Activated effector memory CD4-positive, alpha-beta T cell treated with anti-CD3 and anti-CD28 coated beads, Interleukin-2, amount 50 U/mL, for 16 hours (primary cell): ENCODE measurements around the gene ASAP2.
"Not testable (repeated sequence)": the region's sequence is repeated elsewhere in the genome, so short reads cannot be mapped to it uniquely, and the experiment has no call there.

ENCODE experiments used
- DNase-seq: peaks from one replicate; pipeline ENCODE4 v3.0.0-alpha.2; 2020

The ASAP2 gene

DNA sequence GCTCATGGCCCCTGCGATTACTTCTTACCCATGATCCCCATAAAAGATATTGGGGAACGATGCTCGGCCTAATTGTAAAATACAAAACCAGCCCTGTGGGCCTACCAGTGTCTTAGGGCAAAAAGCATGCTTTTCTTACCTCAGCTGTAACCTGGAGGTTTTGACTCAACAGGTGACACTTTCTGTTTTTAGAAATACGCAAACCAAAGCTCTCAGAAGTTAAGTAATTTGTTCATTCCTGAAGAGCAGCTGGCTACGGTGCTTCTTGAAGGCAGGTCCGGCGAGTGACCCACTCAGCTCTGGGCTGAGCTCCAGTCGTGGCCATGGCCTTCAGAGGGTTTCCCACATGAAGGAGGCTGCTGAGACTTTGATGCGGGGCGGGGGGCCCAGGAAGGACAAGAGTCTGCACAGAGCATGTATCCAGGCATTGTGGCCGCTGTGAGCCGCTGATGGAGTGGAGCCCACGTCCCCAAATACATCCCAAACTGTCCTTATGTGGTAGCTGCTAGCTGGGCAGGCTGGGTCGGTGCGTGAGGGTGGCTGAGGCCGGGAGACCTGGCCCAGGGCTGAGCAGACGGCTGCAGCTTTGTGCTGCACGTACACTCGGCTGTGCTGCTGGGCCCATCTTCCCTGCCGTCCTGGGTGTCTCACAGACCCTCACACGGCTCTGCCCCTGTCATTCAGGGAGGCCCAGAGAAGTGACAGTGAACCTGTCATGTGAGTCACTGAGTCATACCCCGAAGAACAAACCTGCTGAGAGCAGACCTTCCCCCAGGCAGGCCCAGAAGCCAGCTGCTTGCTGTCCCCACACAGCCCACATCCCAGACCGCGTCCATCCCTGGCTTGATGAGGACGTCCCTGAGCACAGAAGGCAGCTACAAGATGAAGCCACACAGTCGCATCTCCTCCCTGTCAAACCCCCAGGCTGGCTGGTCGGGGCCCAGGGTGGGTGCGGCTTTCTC is 182.6 kb downstream of the ASAP2 start:
- no peak for DNase-seq

DNA sequence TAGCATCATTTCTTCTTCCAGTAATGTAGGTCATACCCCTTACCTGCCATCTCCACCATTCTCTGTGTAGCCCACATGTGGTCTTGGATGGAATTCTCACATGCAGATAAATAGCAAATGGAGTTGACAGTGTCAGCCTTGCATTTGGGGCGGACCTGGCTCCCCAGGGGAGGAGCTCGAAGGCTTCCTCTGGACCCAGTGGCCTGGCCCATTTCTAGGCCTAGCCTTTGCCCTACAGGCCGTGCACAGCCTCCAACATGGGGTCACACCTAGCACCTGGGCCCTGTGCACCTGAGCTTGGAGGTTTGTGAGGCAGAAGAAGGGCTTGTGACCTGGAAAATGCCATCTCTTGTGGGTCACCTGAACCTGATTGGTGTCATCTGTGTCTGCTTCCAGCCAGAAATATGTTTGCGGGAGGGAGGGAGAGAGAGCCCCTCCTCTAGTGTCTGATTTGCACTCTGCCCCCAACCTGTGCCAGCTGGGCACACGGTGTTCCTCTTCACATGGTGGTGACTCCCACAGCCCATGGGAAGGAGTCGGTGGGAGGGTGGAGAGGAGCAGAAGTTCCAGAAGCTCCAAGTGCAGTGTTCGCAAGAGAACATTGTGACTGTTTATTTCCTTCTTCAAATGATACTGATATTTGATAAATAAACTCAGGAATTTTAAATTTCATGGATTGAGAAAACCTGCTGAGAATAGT is 183.7 kb downstream of the ASAP2 start:
- DNase-seq, result no peak

DNA sequence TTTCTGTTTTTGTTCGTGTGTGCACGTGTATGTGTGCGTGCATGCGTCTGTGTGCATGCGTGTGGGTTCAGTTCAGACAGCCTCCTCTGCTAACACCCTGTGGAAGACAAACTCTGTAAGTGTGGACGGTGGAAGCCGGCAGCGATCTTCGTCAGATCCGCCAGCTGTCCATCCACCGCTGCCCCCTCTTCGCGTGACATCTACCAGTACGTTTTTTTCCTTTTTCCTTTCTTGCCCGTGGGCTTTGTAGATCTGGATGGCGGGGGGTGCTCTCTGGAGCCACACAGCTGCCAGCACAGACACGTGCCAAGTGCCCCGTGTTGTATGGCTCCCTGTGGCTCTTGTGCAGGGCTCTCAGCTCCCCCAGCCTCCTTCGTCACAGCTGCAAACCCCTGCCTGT is 184.4 kb downstream of the ASAP2 start:
- no peak for DNase-seq

DNA sequence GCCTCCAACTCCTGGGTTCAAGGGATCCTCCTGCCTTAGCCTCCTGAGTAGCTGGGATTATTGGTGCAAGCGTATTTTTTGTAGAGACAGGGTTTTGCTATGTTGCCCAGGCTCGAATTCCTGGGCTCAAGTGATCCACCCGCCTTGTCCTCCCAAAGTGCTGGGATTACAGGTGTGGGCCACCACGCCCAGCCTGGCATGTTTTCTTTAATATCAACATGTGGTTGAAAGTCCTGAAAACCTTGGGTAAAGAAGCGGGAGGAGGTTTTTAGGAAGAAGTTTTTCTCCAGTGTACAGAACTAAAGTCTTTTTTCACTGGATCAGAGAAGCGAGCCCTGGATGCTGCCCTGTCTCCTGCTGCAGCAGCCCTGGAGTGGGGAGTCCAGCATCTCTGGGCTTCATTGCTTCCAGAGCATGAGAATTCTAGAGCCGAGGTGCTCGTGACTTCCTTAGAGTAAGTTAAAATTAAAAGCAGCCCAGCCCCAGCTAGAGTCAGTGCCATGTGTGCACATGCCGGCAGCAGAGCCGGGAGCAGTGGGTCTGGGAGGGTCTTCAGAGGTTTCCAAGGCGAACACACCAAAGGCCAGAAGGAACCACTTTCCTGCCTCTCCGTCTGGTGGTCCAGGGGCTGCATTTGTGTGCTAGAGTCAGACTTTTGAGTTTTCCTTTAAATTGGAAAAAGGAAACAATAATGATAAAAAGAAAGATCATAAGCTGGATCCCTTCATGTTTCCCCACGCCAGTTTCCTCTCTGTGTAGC is 185.5 kb downstream of the ASAP2 start:
- no peak for DNase-seq

DNA sequence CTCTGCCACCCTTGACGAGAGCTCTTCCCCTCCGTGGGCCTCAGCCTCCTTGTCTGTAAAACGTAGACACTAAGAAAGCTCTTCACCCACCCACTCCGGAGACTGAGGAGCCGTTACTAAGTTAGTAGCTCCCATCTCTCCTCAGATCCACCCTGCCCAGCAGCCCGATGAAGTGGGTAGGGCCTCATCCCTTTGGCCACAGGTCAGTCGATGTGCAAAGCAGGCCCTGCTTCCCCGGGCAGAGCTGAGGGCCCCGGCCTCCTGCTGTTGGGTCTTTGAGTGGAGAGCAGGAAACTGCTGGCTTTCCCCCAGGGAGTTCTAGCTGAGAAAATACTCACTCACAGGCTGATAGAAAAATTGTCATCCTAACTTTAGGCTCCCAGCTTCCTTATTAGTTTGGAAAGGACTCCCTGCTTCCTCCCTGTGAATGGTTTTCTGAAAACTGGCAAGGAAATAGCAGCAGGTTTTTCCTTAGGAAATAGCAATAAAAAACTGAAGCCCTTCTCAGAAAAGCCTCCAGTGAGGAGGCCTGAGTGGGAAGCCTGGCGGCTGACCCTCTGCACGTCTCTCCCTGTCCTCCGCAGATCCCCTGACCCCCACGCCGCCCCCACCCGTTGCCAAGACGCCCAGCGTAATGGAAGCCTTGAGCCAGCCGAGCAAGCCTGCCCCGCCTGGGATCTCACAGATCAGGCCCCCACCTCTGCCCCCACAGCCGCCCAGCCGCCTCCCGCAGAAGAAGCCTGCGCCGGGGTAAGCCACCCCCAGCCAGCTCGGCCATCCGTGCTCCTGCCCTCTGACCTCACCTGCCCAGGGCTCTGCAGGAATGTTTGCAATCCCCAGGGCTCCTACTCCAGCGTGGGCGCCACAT is 186.5 kb downstream of the ASAP2 start:
- no peak for DNase-seq

DNA sequence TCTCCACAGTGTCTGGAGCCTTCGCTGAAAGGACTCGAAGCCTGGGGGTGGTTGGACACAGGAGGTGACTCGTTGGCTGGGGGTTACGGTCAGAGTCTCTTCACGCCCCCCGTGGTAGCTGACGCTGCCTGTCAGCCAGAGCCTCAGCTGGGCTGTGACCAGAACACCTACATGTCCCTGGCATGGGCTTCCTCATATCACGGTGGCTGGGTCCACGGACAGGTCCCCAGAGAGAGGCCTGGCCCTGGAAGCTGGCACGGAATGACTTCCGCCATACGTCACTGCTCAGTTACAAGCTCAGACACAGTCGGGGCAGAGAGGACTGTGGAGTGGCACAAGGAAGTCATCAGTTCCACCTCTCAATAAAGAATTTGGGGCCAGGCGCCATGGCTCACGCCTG is 188.2 kb downstream of the ASAP2 start:
- no peak for DNase-seq

DNA sequence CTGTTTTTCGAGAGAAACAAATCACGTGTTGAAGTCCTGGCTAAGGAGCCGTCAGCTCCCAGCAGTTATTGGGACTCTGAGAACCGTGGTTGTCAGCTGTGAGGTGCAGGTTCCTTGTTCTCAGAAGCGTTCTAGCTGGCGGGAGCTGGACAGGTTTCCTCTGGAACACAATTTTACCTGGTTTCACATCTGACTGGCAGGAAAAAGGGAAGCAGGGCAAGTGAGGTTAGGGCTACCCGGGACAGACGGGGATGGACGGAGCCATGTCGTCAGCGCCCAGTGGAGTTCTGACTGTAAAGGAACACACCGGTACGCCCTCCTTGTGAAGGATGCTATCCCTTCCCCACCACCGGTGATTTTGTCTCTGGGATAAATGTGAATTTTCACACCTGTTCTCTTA is 190.6 kb downstream of the ASAP2 start:
- DNase-seq, result no peak

DNA sequence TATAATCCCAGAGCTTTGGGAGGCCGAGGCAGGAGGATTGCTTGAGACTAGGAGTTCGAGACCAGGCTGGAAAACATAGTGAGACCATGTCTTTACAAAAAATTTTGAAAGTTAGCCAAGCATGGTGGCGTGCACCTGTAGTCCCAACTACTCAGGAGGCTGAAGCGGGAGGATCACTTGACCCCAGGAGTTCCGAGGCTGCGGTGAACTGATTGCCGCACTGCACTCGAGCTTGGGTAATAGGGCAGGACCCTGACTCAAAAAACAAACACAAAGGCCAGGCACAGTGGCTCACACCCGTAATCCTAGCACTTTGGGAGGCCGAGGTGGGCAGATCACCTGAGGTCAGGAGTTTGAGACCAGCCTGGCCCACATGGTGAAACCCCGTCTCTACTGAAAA is 191.6 kb downstream of the ASAP2 start:
- DNase-seq, result not testable (repeated sequence)

DNA sequence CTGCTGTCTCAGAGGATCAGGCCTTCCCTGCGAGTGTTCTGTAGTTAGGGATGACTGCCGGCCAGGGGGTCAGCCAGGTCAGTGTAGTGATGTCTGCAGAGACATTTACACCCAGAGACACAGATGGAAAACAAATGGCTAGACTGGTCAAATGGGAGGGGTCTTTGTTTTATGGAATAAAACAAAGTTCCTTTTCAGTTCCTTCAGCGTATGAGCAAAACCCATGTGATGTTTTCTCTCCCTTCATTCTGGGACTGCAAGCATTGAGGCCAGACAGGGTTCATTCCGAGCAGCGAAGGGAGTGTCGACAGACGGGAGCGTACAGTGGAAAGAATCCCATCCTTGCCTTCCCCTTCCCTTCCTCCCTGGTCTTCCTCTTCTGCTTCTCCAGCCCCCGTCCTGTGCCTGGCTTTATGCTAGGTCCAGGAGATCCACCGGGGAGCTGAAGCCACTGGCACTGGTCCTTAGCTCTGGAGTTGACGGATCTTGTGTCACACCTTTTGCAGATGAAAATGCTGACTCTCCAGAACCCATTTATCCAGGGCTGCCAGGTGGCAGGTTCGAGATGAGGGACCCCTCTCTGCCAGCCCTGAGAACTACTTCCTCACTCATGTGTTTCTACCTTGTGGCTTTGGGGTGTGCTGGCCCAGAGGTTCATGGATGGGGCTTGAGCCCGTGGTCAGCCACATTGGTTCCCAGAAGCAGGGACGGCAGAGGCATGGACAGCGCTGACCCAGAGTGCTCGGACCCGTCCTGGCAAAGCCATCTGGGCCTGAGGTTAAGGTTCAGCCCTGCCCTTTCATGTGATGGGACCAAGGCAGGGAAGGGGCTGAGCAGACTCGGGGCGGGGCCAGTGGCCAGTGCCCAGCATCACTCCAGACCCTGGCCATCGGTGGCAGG is 192.5 kb downstream of the ASAP2 start:
- DNase-seq, result no peak

DNA sequence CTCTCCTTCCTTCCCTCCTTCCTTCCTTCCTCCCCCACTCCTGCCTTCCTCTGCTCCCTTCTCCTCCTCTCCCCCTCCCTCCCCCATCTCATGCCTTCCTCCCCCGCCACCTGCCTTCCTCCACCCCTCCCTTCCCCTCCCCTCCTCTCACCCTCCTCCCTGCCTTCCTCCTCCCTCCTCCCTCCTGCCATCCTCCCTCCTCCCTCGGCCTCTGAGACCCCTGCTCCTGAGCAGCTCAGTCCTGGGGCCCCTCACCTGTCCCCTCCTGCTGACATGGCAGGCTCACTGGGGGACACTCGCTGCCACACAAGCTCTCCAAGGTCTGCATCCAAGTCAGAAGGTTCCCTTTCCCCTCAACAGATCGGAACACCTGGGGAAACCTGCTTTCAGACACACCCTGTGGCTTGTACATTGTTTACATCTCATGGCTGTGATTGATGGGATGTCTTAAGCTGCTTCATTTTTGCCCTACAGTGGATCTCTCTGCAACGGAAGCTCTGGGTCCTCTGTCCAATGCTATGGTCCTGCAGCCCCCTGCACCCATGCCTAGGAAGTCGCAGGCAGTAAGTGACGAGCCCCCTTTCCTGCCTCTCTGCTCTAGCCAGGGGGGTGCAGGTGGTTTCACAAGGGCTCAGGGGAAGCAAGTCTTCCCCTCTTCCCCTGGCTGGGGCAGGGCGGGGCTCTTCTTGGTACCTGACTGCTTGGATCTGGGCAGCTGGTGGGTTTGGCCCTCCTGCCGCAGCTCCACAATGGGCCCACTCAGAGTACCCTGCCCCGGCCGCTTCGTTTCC is 193.9 kb downstream of the ASAP2 start:
- DNase-seq, result no peak

DNA sequence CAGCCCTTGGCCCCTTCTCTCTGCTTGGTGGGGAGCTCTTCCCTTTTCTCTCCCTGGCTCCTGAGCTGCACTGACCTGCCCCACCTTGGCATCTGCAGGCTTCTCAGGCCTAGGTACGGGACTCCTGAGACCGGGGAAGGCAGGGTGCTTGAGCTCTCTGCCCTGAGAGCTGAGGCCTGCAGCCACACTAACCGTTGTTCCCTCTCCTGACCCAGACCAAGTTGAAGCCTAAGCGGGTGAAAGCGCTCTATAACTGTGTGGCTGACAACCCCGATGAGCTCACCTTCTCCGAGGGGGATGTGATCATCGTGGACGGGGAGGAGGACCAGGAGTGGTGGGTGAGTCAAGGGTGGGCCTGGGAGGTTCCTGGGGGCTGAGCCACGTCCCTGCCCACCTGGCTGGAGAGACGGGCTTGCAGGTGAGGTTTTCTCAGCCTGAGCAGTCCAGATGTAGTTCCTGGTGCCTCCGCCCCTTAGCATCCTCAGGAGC is 194.5 kb downstream of the ASAP2 start:
- peak; percentile 60 for DNase-seq

DNA sequence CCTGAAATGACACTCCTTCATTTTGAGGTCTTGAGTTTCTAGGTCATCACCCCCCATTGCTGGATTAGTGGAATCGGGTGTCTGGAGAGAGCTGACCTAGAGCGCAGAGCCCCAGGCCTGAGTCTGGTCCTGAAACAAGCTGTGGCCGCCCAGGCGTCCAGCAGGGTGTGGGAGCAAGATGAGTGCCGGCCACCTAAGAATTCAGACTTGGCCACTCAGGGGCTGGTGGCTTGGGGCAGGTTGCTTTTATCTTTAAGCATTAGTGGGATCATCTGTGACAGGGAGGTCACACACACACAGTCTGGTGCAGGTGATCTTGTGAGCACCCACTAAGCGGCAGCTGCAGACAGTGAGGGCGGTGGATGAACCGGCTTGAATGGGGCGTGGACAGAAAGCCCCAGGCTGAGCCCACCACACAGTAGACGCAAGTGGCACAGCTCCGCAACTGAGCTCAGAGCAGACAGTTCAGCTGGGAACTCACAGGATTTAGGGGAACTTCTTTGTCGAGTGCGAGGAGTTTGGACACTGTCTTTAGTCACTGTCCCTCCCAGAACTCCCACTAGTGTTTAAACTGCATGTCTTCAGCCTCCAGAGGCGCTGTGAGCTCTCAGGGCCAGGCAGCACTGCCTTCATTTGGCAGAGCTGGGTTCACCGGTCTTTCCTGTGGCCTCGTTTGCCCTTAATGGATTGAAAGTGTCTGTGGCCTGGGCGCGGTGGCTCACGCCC is 195.2 kb downstream of the ASAP2 start:
- peak; percentile 31 for DNase-seq

DNA sequence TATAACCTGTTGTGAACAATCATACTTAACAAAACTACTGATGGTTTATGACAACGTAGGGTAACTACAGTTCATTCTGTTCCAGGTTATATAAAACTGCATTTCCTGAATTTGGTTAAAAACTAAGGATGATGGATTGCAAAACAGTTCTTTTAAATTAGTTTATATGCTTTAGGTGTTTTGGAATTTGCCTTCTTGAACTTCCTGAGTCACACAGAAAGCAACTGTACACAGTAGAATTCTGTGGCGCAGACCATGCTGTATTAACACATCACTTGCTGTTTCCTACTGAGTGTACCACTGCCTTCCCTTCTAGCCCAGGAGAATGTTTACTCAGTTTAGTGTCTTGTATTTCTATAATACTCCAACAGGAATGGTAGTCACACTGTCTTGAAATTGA is 197.3 kb downstream of the ASAP2 start:
- no peak for DNase-seq

DNA sequence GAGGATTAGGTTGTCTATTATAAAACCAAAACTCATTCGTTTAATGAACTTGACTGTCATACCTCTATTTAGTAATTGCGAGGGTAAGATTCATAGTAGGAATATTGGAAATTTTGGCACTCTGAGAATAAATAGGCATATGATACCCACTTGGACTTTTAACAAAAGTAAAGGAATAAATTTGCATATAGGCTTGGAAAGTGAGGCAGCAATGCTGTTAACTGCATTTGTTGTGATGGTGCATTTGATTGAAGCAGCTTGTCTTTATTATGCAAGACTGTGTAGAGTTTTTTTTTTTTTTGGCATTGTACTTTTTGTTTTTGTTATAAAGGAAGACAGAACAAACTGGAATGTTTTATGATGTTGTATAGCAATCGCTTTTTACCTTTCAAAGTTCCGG is 197.8 kb downstream of the ASAP2 start:
- DNase-seq, result no peak

DNA sequence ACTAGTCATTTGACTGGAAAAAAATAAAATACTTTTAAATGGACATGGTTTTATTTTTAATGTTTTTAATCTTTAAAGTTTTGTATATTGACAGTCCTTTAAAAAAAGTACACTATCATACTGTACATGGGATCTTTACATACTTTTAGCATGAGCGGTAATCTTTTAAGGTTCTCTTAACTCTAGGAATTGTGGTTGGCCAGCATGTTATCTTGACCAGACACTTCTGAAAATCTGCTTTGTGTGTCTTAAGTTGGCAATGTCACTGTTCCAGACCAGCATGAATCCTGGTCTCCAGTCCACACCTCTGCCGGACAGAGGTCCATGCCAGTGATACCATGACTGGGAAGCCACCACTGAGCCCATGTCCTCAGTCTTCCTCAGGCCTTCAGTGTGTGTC is 199.0 kb downstream of the ASAP2 start:
- DNase-seq, result no peak

DNA sequence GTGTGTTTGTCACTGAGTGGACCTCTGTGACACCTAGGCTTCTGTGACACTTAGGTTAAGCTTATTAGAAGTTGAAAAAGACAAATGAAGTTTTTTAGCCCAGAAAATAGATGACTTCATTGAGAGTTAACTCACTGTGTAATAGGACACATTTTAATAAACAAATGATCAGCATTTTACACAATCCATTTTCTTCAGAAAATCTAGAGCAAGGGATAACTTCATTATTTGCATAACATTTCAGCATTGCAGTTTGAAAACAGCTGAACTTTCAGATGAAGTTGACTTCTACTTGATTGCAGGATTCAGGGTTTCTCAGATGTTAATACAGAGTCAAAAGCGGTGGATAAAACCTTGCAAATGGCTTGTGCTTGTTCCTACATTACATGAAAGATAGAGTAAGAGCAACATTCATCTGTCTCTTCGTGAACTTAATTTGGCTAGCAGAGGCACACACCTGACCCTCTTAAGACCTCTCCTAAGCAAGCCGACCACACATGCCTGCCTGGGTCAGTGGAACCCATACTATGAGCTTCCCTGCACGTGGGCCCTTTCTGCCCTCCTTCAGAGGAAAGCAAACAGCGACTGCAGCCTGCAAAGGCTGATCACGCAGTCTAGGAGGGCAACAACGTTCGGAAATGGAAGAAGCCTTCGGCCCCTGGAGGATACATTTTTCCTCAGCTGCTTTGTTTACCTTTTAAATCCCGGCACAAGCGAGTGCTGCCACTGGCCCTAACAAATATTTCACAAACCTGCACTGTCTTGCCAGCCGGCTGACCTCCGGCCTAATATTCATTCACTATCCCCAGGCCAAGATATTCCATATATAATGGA is 200.1 kb downstream of the ASAP2 start:
- DNase-seq, result peak; percentile 39

DNA sequence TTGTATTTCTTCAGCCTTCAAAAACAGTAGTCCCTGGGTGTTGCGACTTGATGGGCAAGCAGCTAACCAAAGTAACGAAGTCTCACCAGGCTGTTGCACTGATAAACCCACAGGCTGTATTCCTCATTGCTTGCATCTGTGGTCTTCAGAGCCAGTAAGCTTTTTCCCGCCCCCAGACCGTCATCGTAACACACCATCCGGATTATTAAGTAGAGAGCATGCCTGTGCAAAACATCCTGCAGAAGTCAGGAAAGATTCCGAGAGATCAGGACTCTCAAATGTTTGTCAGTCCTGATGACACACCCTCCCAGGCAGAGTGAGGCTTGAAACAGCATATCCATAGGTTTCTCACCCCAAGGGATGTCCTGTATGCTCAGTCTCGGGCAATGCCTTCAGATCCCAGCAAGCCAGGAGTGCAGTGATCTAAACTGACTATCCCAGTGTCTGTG is 200.8 kb downstream of the ASAP2 start:
- no peak for DNase-seq

DNA sequence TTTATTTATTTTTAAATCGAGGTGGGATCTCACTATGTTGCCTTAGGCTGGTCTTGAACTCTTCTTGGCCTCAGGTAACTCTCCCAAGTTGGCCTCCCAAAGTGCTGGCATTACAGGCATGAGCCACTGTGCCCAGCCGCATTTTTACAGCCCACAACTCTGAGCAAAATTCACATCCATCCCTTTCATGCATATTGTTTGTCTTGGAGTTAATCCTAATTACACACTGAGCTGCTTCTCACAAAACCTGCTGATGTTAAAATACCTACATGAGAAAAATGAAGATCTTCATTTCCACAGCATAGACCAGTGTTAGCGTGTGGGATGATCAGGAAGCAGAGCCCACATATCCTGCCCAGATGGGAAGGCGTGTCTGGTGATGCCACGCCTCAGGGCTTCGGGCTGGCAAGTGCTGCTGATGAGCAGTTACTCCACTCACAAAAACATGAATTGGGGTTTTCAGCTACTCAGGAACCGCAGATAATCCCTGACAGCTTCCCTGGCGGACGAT is 202.1 kb downstream of the ASAP2 start:
- no peak for DNase-seq
